ENCODE data around the gene VWCE.

The VWCE gene

DNA sequence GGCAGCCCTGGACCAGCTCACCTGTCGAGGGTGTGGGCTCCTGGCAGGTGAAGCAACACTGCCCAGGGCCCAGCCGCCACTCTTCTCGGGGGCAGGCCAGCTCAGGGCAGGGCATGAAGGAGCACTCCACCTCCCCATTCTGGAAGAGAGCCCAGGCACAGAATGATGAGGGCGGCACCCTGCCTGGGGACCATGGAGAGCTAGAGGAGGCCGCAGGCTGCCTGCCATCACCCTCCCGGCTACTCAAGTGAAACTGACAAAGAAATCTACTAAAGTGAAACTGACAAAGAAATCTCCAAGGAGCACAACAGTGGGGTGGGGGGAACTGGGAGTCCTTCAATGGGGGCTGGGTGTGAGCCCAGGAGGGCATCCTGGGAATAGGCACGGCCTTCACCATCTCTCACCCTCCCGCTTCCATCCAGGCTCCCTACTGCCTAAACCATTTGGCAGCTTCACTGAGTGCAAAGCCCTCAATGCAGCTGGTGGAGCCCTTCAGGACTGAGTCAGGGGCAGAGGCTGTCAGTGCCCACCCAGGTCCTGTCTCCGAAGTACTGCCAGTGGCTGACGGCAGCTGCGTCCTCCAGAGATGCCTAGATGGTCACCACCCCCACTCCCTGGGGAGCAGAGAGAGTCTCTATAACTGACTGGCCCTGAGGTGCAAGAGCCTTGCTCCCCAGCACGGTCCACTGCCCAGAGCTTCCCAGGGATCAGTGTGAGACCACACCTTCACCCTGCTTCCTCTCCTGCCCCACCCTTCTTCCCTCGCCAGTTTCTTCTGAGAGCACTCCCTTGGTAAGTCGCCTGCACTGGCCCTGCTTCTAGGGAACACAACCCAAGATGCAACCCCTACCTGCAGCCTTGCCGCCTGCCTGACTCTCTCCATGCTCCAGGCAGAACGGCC, 21.7 kb downstream of the VWCE start:
- TF ChIP-seq JUND (IDR thresholded peaks at IDR 0.05; ENCODE audit: low read depth): no peak
- in situ Hi-C loops (cut with HindIII; ENCODE audit: low pct_unique_long_range_greater_than_20kb, low sequenced_read_pairs): no loop called here
- DNase-seq (ENCODE audit: low read depth in 1 of 2, low spot score in 1 of 2): no peak

GRCh38 chr11:61272731-61273130, 22.4 kb downstream of the VWCE start:
- in situ Hi-C loops (cut with HindIII; ENCODE audit: low pct_unique_long_range_greater_than_20kb, low sequenced_read_pairs): no loop called here
- no peak for DNase-seq (ENCODE audit: low read depth in 1 of 2, low spot score in 1 of 2)
- TF ChIP-seq JUND (IDR thresholded peaks at IDR 0.05; ENCODE audit: low read depth): no peak

DNA sequence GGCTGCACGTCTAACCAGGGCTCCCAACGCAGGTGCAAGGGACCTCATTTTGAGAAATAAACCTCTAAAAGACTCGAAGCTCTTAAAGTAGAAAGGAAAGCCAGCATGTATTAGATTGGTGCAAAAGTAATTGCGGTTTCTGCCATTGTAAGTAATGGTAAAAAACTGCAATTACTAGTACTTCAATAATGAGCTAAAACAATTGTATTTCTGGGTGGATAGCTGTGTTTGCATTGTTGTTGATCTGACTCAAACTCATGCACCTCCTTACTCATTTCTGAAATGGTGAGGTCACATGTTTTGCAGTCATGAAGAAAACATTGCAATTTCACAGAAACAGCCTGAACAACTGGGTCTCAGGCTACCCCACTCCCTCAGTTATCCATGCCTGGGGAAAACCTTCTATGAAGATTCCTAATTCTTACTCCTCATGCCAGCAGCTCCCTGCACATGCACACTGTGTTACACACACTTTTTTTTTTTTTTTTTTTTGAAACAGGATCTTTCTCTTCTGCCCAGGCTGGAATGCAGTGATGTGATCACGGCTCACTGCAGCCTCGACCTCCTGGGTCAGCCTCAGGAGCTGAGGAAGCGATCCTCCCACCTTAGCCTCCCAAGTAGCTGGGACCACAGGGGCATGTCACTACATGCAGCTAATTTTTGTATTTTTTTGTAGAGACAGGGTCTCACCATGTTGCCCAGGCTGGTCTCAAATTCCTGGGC, 24.6 kb downstream of the VWCE start:
- DNase-seq (ENCODE audit: low read depth in 1 of 2, low spot score in 1 of 2): no peak
- in situ Hi-C loops (cut with HindIII; ENCODE audit: low pct_unique_long_range_greater_than_20kb, low sequenced_read_pairs): no loop called here

GRCh38 chr11:61268588-61269250, 26.4 kb downstream of the VWCE start:
- no peak for TF ChIP-seq JUND (IDR thresholded peaks at IDR 0.05; ENCODE audit: low read depth)
- DNase-seq (ENCODE audit: low read depth in 1 of 2, low spot score in 1 of 2): no peak
- in situ Hi-C loops (cut with HindIII; ENCODE audit: low pct_unique_long_range_greater_than_20kb, low sequenced_read_pairs): no loop called here

More for the DNA sequence above, 24.6 kb downstream of the VWCE start:
- no peak for TF ChIP-seq JUND (IDR thresholded peaks at IDR 0.05; ENCODE audit: low read depth)

DNA sequence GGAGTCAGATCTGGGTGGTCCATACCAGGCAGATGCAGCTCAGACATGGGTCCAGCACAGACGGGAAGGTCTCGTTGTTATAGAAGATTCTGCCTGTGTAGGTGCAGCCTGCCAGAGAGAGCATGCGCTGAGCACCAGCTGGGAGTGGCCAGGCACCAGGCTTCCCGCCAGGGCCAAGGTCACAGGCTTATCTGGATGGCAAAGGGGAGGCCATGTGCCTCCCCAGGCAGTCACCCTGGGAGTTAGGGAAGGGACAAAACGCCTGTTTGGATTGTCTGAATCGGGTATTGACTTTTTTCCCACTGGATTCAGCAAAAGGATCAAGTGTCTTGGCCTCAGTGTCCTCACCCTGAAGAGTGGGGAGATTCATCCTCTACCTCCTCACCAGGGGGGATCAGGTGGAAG, 27.7 kb downstream of the VWCE start:
- in situ Hi-C loops (cut with HindIII; ENCODE audit: low pct_unique_long_range_greater_than_20kb, low sequenced_read_pairs): no loop called here
- no peak for DNase-seq (ENCODE audit: low read depth in 1 of 2, low spot score in 1 of 2)
- TF ChIP-seq JUND (IDR thresholded peaks at IDR 0.05; ENCODE audit: low read depth): no peak

DNA sequence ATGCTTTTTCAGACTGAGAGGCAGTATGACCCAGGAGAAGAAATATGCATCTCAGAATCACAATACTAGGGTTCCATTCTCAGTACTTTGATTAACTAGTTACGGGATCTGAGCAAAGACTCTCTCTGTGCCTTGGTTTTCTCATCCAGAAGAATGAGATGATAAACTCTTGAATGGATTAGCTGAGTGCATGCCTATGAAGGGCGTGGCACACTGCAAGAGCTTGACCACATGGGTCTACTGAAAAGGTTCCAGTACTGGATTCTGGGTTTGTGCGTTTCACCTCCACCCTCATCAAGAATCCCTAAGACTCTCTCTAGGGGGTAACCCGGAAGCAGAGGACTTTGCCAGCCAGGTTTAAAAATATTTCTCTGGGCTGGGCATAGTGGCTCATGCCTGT, 28.5 kb downstream of the VWCE start:
- in situ Hi-C loops (cut with HindIII; ENCODE audit: low pct_unique_long_range_greater_than_20kb, low sequenced_read_pairs): no loop called here
- no peak for DNase-seq (ENCODE audit: low read depth in 1 of 2, low spot score in 1 of 2)
- no peak for TF ChIP-seq JUND (IDR thresholded peaks at IDR 0.05; ENCODE audit: low read depth)

GRCh38 chr11:61265357-61265756, 29.8 kb downstream of the VWCE start:
- in situ Hi-C loops (cut with HindIII; ENCODE audit: low pct_unique_long_range_greater_than_20kb, low sequenced_read_pairs): no loop called here
- no peak for TF ChIP-seq JUND (IDR thresholded peaks at IDR 0.05; ENCODE audit: low read depth)
- DNase-seq (ENCODE audit: low read depth in 1 of 2, low spot score in 1 of 2): no peak

DNA sequence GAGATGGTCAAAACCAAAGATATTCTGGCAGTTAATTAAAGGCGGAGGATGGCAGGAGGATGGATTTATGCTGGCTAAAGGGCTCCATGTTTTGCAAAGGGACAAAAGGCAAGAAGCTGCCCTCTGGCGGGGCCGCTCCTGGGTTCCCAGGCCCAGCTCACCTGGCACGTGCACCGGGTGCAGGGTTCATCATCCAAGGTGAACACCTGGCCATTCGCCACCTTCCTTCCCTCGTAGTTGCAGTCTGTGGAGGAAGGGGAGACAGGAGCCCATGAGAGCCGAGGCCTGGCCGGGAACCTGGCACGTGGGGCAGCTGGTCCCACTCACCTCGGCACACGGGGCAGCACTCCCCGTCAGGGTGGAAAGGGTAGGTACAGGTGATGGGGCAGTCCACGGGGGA, 30.3 kb downstream of the VWCE start:
- in situ Hi-C loops (cut with HindIII; ENCODE audit: low pct_unique_long_range_greater_than_20kb, low sequenced_read_pairs): no loop called here
- DNase-seq (ENCODE audit: low read depth in 1 of 2, low spot score in 1 of 2): no peak
- TF ChIP-seq JUND (IDR thresholded peaks at IDR 0.05; ENCODE audit: low read depth): no peak

GRCh38 chr11:61264371-61264770, 30.7 kb downstream of the VWCE start:
- DNase-seq (ENCODE audit: low read depth in 1 of 2, low spot score in 1 of 2): no peak
- TF ChIP-seq JUND (IDR thresholded peaks at IDR 0.05; ENCODE audit: low read depth): no peak
- in situ Hi-C loops (cut with HindIII; ENCODE audit: low pct_unique_long_range_greater_than_20kb, low sequenced_read_pairs): no loop called here

- DNase-seq (ENCODE audit: low read depth in 1 of 2, low spot score in 1 of 2): no peak
- TF ChIP-seq JUND (IDR thresholded peaks at IDR 0.05; ENCODE audit: low read depth): no peak
- in situ Hi-C loops (cut with HindIII; ENCODE audit: low pct_unique_long_range_greater_than_20kb, low sequenced_read_pairs): no loop called here
These were observed 35.8 kb downstream of the VWCE start for GRCh38 chr11:61259363-61259762.

DNA sequence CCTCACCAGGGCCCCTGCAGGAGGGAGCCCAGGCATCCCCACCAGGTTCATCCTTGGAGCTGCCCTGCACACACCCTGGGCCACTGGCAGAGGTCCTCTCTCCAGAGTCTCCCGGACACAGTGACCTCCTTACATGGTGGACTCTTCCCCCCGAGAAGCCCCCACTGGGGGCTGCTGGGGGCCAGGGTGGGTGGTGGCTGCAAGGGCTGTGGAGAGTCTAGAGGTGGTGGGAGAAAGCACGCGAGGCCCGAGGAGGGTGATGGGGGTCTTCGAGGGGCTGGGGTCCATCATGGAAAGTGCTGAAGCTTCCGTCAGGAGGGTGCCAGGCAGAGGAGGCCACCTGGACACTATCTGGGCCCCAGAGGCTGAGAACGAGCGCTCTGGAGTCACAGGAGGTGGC, 36.6 kb downstream of the VWCE start:
- TF ChIP-seq JUND (IDR thresholded peaks at IDR 0.05; ENCODE audit: low read depth): no peak
- in situ Hi-C loops (cut with HindIII; ENCODE audit: low pct_unique_long_range_greater_than_20kb, low sequenced_read_pairs): no loop called here
- no peak for DNase-seq (ENCODE audit: low read depth in 1 of 2, low spot score in 1 of 2)

DNA sequence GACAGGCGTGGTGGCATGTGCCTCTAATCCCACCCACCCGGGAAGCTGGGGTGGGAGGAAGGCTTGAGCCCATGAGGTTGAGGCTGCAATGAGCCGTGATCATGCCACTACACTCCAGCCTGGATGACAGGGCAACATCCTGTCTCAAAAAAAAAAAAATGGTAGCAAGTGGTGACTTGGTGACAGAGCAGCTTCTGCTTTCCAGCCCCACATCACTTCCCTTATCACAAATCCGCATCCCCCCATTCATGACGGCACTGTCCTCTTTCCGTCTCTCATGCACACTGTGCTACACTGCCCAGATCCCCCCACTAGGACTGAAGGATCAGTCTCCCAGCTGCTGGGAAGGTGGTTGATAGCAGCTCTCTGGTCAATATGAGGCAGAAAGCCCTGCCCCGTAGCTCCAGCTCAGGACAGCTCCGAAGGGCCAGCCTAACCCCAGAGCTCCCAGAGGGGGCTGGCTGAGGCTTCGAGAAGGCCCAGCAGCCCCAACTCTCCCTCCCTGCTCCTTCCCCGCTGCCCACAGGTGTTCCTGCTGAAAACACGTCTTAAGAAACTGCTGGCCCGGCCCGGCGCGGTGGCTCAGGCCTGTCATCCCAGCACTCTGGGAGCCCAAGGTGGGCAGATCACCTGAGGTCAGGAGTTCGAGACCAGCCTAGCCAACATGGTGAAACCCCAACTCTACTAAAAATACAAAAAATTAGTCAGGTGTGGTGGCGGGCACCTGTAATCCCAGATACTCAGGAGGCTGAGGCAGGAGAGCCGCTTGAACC, 38.2 kb downstream of the VWCE start:
- in situ Hi-C loops (cut with HindIII; ENCODE audit: low pct_unique_long_range_greater_than_20kb, low sequenced_read_pairs): no loop called here
- no peak for TF ChIP-seq JUND (IDR thresholded peaks at IDR 0.05; ENCODE audit: low read depth)
- DNase-seq (ENCODE audit: low read depth in 1 of 2, low spot score in 1 of 2): no peak

All from T47D (cell line).